Stimulated activated CD8-positive, alpha-beta memory T cell treated with anti-CD3 and anti-CD28 coated beads, Interleukin-2, amount 100 ng/mL, for 48 hours (primary cell): ENCODE data around the gene NUMA1.

Source experiments
- DNase-seq, 2 donors: peaks; one replicate each; pipeline ENCODE4 v3.0.0-alpha.2; 2020; ENCODE audit warnings: low read depth in 2 of 2

Gene NUMA1

DNA sequence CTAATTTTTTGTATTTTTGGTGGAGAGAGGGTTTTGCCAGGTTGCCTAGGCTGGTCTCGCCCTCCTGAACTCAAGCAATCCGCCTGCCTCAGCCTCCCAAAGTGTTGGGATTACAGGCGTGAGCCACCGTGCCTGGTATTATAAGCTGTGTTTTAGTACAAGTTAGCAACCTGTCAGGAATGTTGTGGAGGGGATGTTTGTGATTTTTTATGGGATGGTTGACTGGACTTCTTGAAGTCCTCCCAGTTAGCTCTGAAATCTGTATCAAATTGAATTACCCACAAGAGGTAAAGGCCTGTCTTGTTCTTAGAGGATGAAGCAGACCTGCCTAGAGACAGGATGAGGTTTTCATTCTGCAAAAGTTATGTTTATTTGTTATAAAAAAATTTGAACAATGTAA is 115.7 kb downstream of the NUMA1 start:
- DNase-seq = no peak

DNA sequence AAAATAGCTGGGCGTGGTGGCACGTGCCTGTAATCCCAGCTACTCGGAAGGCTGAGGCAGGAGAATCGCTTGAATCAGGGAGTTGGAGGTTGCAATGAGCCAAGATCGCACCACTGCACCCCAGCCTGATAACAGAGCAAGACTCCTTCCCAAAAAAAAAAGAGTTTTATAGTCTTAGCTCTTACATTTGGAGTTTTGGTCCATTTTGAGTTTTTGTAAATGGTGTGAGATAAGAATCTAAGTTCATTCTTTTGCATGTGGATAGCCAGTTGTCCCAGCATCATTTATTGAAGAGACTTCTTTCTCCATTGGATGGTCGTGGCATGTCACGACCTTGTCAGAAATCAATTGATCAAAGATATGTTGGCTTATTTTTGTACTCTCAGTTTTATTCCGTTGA is 116.9 kb downstream of the NUMA1 start:
- DNase-seq = no peak

DNA sequence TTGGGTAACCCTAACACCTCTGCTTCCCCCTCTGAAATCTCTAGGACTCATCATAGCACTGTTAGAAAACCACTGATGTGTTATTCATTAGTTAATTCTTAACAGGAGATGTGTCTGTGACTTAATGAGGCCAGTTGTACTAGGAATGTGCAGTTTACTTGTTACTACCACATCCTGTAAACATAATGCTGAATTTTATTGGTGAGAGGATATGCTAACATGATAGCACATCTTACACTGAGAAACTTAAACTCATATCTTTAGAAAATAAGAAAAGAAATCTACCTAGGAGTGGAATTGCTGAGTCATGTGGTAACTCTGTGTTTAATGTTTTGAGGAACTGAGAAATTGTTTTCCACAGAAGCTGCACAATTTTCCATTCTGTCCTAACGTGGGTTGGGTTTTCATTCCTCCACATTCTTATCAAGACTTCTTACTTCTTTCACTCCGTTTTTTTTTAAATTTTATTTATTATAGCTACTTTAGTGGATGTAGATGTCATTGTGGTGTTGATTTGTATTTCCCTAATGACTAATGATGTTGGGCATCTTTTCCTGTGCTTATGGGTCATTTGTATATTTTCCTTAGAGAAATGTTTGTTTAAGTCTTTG is 117.8 kb downstream of the NUMA1 start:
- DNase-seq = no peak

DNA sequence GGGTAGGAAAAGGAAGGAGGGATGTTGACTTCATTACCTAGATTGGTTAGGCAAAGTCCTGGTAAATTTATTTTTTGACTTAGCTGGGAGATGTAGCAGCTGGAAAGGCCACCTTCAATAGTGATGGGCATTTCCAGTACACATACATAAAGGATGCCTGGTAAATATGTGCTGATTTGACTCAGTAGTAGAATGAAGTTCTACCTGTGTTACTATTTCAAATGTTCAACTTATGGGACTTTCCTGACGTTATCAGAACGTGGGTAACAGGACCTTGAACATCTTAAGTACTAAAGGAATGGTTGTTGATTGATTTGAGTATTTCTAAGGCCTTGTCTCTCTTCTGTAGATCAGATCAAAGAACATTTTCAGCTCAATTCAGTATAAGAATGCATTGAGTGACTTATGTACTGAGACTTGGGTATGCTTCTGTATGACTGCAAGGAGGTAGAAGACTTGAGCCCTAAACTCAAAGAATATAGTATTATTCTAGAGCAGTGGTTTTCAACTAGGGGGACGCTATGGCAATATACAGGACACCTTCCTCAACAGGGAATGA is 124.4 kb downstream of the NUMA1 start:
- DNase-seq = no peak
